HCT116 (cell line): Measurements from ENCODE around the gene HSD17B12. TPM values are rescaled to one million over a fixed set of nuclear protein-coding genes. Genes with fewer than 3 reads are reported as not detected.

Experiments used
- ATAC-seq: fragments of 200-7000 bp; cut with Tn5 transposase; 2 replicates; pipeline ENCODE4 v1.9.1; 2020; ENCODE audit warnings: mild to moderate bottlenecking, moderate library complexity
- BruUV-seq: library from RNA; stranded (reverse); fragments of 400-500 nt; replicated peaks from 2 replicates; lab custom pipeline; 2021; lab: Mats Ljungman, UMichigan
- CTCF ChIA-PET: fragments of 300-600 bp; sonication (Branson Sonifier 250); formaldehyde crosslinking; loops from one replicate; lab custom pipeline; 2021; ENCODE audit warnings: antibody characterized with exemption; lab: Charles Lee
- POLR2A ChIA-PET: fragments of 300-600, 350-600 bp; sonication (Branson Sonifier 250); formaldehyde crosslinking; loops from one replicate; lab custom pipeline; 2021; ENCODE audit warnings: antibody characterized with exemption; lab: Charles Lee
- RAD21 ChIA-PET, 2 experiments: fragments of 300-600 bp; sonication (Branson Sonifier 250); formaldehyde crosslinking; loops; one replicate each; lab custom pipeline; 2023; ENCODE audit warnings: low total read pairs in 2 of 2; ENCODE audit not compliant: uncharacterized antibody in 2 of 2, unreplicated experiment in 2 of 2, low non-redundant PET in 1 of 2; lab: Charles Lee
- DNase-seq: peaks from one replicate; pipeline ENCODE4 v3.0.0-alpha.2; 2010; ENCODE audit warnings: low read depth, low spot score
- H2AFZ ChIP-seq: fragments of 200-600 bp; shearing (Covaris generic), sonication (generic); 2 replicates; pipeline ENCODE4 v1.6.1; 2017; ENCODE audit warnings: low read depth, mixed run types, mixed read lengths, antibody characterized with exemption, low read length; ENCODE audit not compliant: poor library complexity, severe bottlenecking
- H3K27ac ChIP-seq: 2 replicates; pipeline ENCODE4 v1.5.1; 2012; ENCODE audit warnings: low read depth, low read length
- H3K27me3 ChIP-seq: fragments of 200-600 bp; sonication (generic); 2 replicates; pipeline ENCODE4 v1.6.1; 2016; ENCODE audit warnings: mixed run types, low read length, mixed read lengths; ENCODE audit not compliant: insufficient read depth
- H3K36me3 ChIP-seq, 2 experiments: fragments of 200-500 bp in 1 of 2; fragments of 200-600 bp in 1 of 2; sonication (Bioruptor generic) in 1 of 2; sonication (generic) in 1 of 2; 2 replicates each; pipeline versions ENCODE4 v1.5.1 to v1.6.1; 2014 to 2016; ENCODE audit warnings: low read length in 2 of 2, inconsistent platforms in 1 of 2, mixed read lengths in 1 of 2, mixed run types in 1 of 2; ENCODE audit not compliant: insufficient read depth in 2 of 2, control insufficient read depth in 1 of 2
- H3K4me1 ChIP-seq, 2 experiments: fragments of 200-600 bp in 1 of 2; sonication (generic) in 1 of 2; 2 replicates each; pipeline versions ENCODE4 v1.5.1 to v1.6.1; 2012 to 2017; ENCODE audit warnings: low read length in 2 of 2, inconsistent platforms in 1 of 2, mild to moderate bottlenecking in 1 of 2, mixed read lengths in 1 of 2, mixed run types in 1 of 2, moderate library complexity in 1 of 2; ENCODE audit not compliant: insufficient read depth in 2 of 2, control insufficient read depth in 1 of 2
- H3K4me2 ChIP-seq: fragments of 200-600 bp; sonication (generic); 2 replicates; pipeline ENCODE4 v1.6.1; 2017; ENCODE audit warnings: mixed run types, low read length, mixed read lengths
- H3K4me3 ChIP-seq, 2 experiments: fragments of 200-600 bp in 1 of 2; sonication (generic) in 1 of 2; replicated peaks in 1 of 2; 2 replicates each; pipeline ENCODE4 v1.5.1; 2011 to 2016; ENCODE audit warnings: low read length in 2 of 2, control low read depth in 1 of 2, low read depth in 1 of 2, mild to moderate bottlenecking in 1 of 2, mixed read lengths in 1 of 2, mixed run types in 1 of 2
- H3K79me2 ChIP-seq: fragments of 200-600 bp; sonication (generic); 2 replicates; pipeline ENCODE4 v1.6.1; 2017; ENCODE audit warnings: mild to moderate bottlenecking, mixed run types, low read length, moderate library complexity, mixed read lengths; ENCODE audit not compliant: insufficient read depth
- H3K9ac ChIP-seq: fragments of 200-600 bp; sonication (generic); 2 replicates; pipeline ENCODE4 v1.6.1; 2016; ENCODE audit warnings: low read length, mixed read lengths
- H3K9me2 ChIP-seq: fragments of 200-600 bp; sonication (generic), shearing (Covaris generic); 2 replicates; pipeline ENCODE4 v1.6.1; 2017; ENCODE audit warnings: mixed run types, mild to moderate bottlenecking, moderate library complexity; ENCODE audit not compliant: insufficient read depth
- H3K9me3 ChIP-seq, 2 experiments: fragments of 200-500 bp in 1 of 2; fragments of 200-600 bp in 1 of 2; sonication (Bioruptor generic) in 1 of 2; sonication (generic) in 1 of 2; 2 replicates each; pipeline ENCODE4 v1.6.1; 2014 to 2017; ENCODE audit warnings: low read length in 2 of 2, mixed read lengths in 2 of 2, inconsistent platforms in 1 of 2, low read depth in 1 of 2, mild to moderate bottlenecking in 1 of 2, mixed run types in 1 of 2, moderate library complexity in 1 of 2; ENCODE audit not compliant: control insufficient read depth in 1 of 2, insufficient read depth in 1 of 2
- H4K20me1 ChIP-seq: fragments of 200-600 bp; sonication (generic), shearing (Covaris generic); 2 replicates; pipeline ENCODE4 v1.6.1; 2017; ENCODE audit warnings: mixed run types, mild to moderate bottlenecking, moderate library complexity; ENCODE audit not compliant: insufficient read depth
- CBX3 ChIP-seq: IDR thresholded peaks from 2 replicates; pipeline ENCODE4 v1.6.1; 2012; ENCODE audit warnings: low read depth
- EZH2 ChIP-seq: fragments of 200-600 bp; sonication (generic); IDR thresholded peaks from 2 replicates; pipeline ENCODE4 v1.6.1; 2017; ENCODE audit warnings: antibody characterized with exemption, mixed run types
- FOSL1 ChIP-seq: IDR thresholded peaks from 2 replicates; pipeline ENCODE4 v1.6.1; 2012; ENCODE audit warnings: low read depth
- JUND ChIP-seq: IDR thresholded peaks from 2 replicates; pipeline ENCODE4 v1.6.1; 2012
- POLR2A ChIP-seq: IDR thresholded peaks from 2 replicates; pipeline ENCODE4 v1.7.0; 2011; ENCODE audit warnings: borderline replicate concordance; ENCODE audit not compliant: insufficient read depth, insufficient read length; ENCODE audit errors: extremely low read depth
- RAD21 ChIP-seq: IDR thresholded peaks from 2 replicates; pipeline ENCODE4 v1.6.1; 2012; ENCODE audit warnings: low read depth, mild to moderate bottlenecking
- SIN3A ChIP-seq: IDR thresholded peaks from 2 replicates; pipeline ENCODE4 v1.6.1; 2012; ENCODE audit warnings: low read depth
- TCF7L2 ChIP-seq: IDR thresholded peaks from 2 replicates; pipeline ENCODE4 v1.7.0; 2011; ENCODE audit warnings: borderline replicate concordance, inconsistent platforms; ENCODE audit not compliant: insufficient read depth, insufficient read length; ENCODE audit errors: extremely low read depth
- YY1 ChIP-seq: IDR thresholded peaks from 2 replicates; pipeline ENCODE4 v1.6.1; 2011; ENCODE audit warnings: low read length, low read depth, moderate library complexity, mild to moderate bottlenecking; ENCODE audit not compliant: insufficient replicate concordance; ENCODE audit errors: extremely low read depth
- ZFX ChIP-seq: fragments of 450-650 bp; IDR thresholded peaks from 2 replicates; pipeline ENCODE4 v1.6.1; 2017
- ZNF274 ChIP-seq: fragments of 200-500 bp; sonication (Bioruptor generic); IDR thresholded peaks from 2 replicates; pipeline ENCODE4 v1.6.1; 2014; ENCODE audit warnings: mild to moderate bottlenecking, low read depth, low read length, inconsistent platforms
- intact Hi-C: fragments of 100-400 bp; cut with micrococcal nuclease; formaldehyde crosslinking; loops from 2 replicates; pipeline ENCODE4 v1.10.0; 2022
- total RNA-seq: library from RNA; stranded (reverse); gene quantifications from one replicate; pipeline ENCODE4 v1.2.1, GENCODE V29; 2021; ENCODE audit not compliant: unreplicated experiment
- TF ChIP-seq, protein P1 (sequence below), 3 experiments: fragments of 200-600 bp in 1 of 3; sonication (generic) in 1 of 3; IDR thresholded peaks in 2 of 3; conservative IDR thresholded peaks in 1 of 3; 2 replicates each; pipeline ENCODE4 v1.5.1; 2012 to 2017; ENCODE audit warnings: low read depth in 2 of 3, low read length in 2 of 3, antibody characterized with exemption in 1 of 3, borderline replicate concordance in 1 of 3, control low read depth in 1 of 3, mild to moderate bottlenecking in 1 of 3, mixed read lengths in 1 of 3, mixed run types in 1 of 3, moderate library complexity in 1 of 3; ENCODE audit not compliant: insufficient read depth in 1 of 3
- TF ChIP-seq, protein P2 (sequence below): IDR thresholded peaks from 2 replicates; pipeline ENCODE4 v1.6.1; 2012
- TF ChIP-seq, protein P3 (sequence below): IDR thresholded peaks from 2 replicates; pipeline ENCODE4 v1.6.1; 2012

HSD17B12 gene
- total RNA-seq, 1 experiment from 2014 or later, result 83.7 TPM

DNA sequence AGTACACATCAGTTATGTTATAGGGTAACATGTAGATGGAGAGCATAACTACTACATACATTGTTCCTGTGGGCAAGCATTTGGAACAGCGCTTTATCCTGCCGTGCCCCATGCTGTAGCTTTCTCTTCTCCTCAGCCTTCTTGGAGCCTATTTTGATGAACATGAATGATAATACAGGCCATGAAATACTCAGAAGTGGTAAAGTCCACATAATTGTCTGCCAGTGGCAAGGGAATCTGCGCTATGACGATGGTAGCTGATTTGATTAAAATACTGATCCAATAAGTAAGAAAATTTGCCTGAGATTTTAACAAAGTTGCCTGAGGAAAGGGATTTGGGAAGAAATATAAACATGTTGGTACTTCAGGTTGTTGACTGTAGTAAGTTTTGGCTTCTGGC lies 223.4 kb downstream of the HSD17B12 start (continued):
- TF ChIP-seq, protein P1, sequence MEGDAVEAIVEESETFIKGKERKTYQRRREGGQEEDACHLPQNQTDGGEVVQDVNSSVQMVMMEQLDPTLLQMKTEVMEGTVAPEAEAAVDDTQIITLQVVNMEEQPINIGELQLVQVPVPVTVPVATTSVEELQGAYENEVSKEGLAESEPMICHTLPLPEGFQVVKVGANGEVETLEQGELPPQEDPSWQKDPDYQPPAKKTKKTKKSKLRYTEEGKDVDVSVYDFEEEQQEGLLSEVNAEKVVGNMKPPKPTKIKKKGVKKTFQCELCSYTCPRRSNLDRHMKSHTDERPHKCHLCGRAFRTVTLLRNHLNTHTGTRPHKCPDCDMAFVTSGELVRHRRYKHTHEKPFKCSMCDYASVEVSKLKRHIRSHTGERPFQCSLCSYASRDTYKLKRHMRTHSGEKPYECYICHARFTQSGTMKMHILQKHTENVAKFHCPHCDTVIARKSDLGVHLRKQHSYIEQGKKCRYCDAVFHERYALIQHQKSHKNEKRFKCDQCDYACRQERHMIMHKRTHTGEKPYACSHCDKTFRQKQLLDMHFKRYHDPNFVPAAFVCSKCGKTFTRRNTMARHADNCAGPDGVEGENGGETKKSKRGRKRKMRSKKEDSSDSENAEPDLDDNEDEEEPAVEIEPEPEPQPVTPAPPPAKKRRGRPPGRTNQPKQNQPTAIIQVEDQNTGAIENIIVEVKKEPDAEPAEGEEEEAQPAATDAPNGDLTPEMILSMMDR (IDR thresholded peaks at IDR 0.05 in 2 of 3, conservative IDR thresholded peaks at IDR 0.05 in 1 of 3; ENCODE audit: borderline replicate concordance in 1 of 3, insufficient read depth in 1 of 3, low read depth in 2 of 3, low read length in 2 of 3), result no peak
- no peak for TF ChIP-seq TCF7L2
- TF ChIP-seq POLR2A, result no peak
- TF ChIP-seq EZH2, result no peak
- TF ChIP-seq, all 23 proteins: peak for 0

DNA sequence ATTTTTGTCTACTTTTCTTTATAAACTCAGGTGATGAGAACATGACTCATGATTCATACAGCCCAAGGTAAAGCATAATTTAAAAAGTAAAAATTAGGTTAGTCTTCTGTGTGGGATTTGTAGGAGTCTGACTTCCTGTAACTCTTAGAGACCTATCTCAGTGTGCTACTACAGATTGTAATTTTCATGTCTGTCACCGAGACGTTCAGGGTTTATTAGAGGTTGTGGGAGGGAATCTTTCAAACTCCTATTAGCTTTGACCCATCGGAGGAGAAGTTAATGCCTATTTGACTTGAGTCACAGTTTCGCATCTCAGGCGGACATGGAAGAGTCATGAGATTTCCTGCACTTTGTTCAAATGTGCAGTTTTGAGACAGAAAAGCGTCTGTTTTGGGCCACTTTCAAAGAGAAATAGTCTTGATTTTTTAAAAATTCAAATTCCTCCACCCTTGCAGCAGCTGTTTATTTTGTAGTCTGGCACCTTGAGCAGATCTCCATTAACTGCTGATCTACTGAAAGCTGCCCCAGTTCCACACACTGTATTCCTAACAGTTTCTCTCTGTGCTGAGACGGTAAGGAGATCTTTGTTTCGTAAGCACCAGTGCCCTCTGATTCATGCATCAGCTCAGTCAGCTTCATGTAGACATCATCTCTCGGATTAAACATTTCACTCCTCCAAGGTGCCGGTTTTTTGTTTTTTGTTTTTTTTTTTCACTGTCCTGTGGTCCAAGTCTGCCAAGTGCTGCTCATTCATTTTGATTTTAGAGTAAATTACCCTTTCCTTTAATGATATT lies 224.4 kb downstream of the HSD17B12 start:
- H3K4me3 ChIP-seq, result no peak overlapping the region
- H3K9me3 ChIP-seq, result no peaks in the 10 kb centered on the region
- no peak for DNase-seq
- H4K20me1 ChIP-seq, result no peaks in the 10 kb centered on the region
- H3K27me3 ChIP-seq, result no peaks in the 10 kb centered on the region
- TF ChIP-seq JUND (no peak), SIN3A (no peak), TCF7L2 (no peak), ZFX (no peak), EZH2 (no peak), YY1 (no peak), RAD21 (no peak), ZNF274 (no peak), FOSL1 (no peak), CBX3 (no peak)
- TF ChIP-seq, protein P1 (IDR thresholded peaks at IDR 0.05 in 2 of 3, conservative IDR thresholded peaks at IDR 0.05 in 1 of 3; ENCODE audit: borderline replicate concordance in 1 of 3, insufficient read depth in 1 of 3, low read depth in 2 of 3, low read length in 2 of 3), result no peak
- TF ChIP-seq, protein P2, sequence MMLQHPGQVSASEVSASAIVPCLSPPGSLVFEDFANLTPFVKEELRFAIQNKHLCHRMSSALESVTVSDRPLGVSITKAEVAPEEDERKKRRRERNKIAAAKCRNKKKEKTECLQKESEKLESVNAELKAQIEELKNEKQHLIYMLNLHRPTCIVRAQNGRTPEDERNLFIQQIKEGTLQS, result no peak
- TF ChIP-seq, protein P3, sequence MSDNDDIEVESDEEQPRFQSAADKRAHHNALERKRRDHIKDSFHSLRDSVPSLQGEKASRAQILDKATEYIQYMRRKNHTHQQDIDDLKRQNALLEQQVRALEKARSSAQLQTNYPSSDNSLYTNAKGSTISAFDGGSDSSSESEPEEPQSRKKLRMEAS, result no peak
- H3K36me3 ChIP-seq, result peaks cover 4 to 9% of the 10 kb centered on the region in 2 experiments; a peak in 3 of 4 replicates
- no peak overlapping the region for H3K9ac ChIP-seq
- H3K4me1 ChIP-seq, result no peaks in the 10 kb centered on the region
- ATAC-seq, result no peak
- no peak overlapping the region for H2AFZ ChIP-seq
- no peaks in the 10 kb centered on the region for H3K79me2 ChIP-seq
- H3K27ac ChIP-seq, result no peak overlapping the region
- ChIA-PET POLR2A (no interaction called here), CTCF (no interaction called here), RAD21 (no interaction called here)
- no peaks in the 10 kb centered on the region for H3K9me2 ChIP-seq
- intact Hi-C loops, result no loop called here
- no peak overlapping the region for H3K4me2 ChIP-seq
- no TSS peak for BruUV-seq
